Superior temporal gyrus (tissue), 1 donor: ENCODE results near the gene CHPF2.

Experiments
- DNase-seq: peaks from one replicate; pipeline ENCODE4 v3.0.0-alpha.2; 2016; ENCODE audit errors: extremely low spot score

The CHPF2 gene

GRCh38 chr7:151246851-151247580 is 14.7 kb downstream of the CHPF2 start:
- DNase-seq = no peak

DNA sequence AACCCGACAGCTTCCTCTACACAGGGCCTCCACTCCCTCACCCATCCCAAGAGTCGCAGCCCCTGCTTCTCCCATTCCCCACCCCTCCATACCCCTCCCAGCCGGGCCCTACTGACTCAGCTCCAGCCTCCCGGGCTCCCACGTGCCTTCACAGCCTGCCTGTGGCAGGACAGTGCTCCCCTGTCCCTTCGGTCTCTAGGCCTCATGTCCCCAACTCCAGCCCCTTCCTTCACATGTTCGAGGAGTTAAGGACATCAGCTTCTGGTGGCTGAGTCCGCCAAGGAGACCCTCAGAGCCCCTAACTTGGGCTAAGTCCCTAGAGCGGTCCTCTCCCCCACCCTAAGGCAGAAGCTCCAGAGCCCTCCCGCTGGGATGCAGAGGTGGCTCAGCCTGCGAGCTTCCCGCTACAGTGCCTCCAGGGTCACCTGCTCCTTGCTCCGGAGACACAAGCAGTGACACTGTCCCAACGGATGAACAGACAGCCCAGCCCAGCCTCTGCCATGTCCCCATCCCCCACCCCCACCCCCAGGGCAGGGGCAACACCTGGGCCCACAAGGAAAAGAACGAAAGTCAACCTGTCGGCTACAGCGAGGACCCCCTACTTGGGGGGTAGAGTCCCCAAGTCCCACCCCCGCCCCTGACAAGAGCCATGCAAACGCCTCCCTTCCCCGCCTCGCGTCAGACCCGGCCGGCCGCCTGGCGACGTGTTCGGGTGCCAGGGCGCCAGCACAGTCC is 15.5 kb downstream of the CHPF2 start:
- DNase-seq = no peak

DNA sequence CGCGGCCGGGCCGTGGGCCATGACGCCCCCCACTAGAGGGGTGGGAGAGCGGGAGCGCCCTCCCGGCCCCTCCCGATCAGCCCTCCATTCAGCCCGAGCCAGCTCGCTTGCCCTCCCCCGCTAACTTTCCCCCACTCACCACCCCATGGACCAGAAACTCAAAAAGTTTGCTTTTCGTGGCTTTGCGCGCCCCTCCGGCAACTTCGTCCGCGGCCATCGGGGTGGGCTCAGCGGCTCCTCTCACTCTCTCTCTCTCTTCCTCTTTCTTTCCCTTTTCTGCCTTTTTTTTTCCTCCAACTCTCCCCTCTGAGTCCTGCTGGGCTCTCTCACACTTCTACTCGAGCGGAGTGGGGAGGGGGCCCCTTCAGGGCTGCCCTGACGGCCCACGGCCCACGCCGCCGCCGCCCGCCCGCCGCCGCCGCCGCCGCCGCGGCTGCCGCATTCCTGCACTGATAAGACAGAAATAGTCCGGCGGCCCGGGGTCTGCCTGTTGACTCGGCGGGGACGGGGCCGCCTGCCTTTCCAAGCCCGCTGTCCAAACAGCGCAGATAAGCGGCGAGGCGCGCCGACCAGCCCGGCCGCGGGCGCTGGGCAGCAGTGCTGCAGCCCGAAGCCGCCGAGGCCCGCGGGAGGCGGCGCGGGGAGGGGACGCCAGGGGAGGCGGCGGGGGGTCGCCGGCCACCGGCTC is 16.2 kb downstream of the CHPF2 start, which contains the start of gene SMARCD3:
Gene SMARCD3 (minus strand): TSS at position 349 of the 688 bp plus-strand sequence. CDS start 132 bp downstream, at position 217.
- DNase-seq = peak; percentile 70

DNA sequence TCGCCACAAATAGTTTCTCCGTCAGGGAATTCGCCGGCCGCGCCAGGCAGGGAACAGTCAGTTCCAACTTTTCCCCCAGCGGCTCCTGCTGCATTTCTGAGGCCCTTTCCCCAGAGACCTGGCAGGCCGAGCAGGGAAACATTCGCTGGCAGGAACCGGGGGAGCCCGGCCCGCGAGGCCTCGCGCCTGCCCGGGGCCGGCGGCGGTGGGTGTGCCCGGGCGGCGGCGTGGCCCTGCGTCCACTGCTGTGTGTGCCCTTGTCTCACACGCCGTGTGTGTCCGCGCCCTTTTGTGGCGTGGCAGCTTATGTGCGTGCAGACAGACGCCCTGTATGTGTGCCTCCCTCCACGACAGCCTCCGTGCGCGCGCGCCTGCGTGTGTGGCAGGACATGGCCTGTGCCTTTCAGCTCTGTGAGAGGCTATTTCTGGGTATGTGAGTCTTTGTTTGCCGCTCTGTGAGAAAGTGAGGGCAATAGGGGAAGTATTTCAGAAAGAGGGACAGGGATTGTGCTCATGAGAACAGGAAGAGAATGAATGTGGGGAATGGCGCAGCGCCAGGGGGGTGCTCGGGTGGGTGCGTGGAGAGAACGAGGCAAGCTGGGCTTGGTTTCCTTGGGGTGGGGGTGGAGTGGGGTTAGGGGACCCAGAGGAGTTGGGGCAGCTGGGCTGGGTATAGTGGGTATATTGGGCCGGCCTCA is 16.9 kb downstream of the CHPF2 start:
- peak; percentile 56 for DNase-seq

DNA sequence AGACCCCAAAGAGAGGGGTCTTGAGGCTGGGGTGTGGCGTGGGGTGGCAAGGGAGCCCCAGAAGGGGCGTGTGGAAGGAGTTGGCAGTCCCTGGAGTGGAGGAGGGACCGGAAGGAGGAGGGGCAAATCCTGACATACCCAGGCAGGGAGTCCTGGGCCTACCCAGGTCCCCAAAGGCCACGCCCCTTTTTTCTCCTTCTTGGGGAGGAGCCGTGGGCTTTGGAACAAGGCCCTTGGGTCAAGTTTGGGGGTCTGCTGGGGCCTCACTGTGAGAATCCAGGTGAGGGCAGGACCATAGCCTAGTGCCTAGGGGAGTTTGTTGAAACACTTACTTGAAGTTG is 17.4 kb downstream of the CHPF2 start:
- DNase-seq = no peak

- no peak for DNase-seq
These were observed 18.2 kb downstream of the CHPF2 start for GRCh38 chr7:151250181-151251132.

DNA sequence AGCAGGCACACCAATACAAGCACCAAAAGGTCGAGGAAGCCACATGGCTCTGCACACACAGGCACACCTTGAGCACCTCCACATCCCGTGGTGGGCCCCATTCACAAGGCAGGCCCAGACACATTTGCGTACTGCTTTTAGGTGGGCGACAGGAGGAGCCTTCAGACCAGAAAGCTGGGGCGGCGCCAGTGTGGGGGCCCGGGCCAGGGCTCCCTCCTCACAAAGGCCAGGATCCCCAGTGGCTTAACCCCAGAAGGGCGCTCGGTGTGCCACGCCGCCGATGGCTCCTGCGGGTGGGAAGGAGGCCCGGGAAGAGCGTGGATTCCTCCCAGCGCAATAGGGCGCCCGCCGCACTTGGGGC is 19.0 kb downstream of the CHPF2 start:
- peak; percentile 38 for DNase-seq

GRCh38 chr7:151251689-151252560 is 19.6 kb downstream of the CHPF2 start:
- DNase-seq = peak; percentile 71

GRCh38 chr7:151252561-151252835 is 20.2 kb downstream of the CHPF2 start:
- no peak for DNase-seq

DNA sequence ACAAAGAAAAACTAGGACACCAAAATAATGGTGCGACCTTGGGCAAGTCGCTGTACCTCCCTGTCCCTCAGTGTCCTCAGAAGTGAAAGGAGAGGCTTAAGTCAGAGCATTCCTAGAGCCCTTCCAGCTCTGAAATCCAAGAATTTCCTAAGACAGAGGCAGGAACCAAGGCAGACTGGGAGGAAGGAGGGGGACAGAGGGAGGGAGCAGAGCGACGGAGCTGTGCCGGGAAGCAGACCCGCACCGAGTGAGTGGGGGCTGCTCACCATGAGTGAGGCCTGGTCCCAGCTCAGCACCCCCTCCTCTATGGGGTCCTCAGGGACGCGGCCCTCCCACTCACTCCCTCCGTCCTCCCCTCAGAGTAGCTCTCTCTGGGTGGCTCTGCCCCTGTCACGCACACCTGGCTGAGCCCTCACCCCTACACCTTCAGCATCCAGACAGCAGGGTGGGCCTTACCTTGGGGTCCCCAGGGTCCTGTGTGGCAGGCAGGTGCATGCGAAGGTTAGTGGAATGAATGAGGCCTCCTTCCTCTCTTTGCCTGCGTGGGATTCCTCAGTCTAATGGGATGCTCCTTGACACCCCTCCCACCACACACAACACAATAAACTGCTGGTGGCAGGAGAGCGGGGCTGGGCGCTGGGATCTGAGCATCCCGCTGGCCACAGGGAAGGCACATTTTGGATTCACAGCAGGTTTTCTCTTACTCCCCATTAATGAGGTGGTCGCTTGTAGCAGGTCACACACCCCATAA is 20.9 kb downstream of the CHPF2 start:
- DNase-seq = no peak

- DNase-seq = no peak
These were observed 22.0 kb downstream of the CHPF2 start for GRCh38 chr7:151254316-151254715.

GRCh38 chr7:151254851-151255250 is 22.6 kb downstream of the CHPF2 start:
- DNase-seq = no peak

GRCh38 chr7:151255390-151255789 is 23.1 kb downstream of the CHPF2 start:
- DNase-seq = no peak

GRCh38 chr7:151256410-151257045 is 24.2 kb downstream of the CHPF2 start:
- DNase-seq = peak; percentile 41

DNA sequence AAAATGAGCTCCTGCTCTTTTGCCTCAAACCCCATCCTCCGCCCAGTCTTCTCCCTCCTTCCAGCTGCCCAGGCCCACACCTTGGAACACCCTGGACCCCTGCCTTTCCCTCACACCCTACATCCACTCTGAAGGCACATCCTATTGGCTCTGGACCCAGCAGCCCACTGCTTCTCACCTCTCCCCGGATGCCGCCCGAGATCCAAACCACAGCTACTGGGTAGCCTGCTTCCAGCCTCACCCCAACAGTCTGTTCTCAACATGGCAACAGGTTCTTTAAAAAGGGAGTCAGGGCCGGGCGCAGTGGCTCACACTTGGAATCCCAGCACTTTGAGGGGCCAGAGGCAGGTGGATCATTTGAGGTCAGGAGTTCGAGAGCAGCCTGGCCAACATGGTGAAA is 25.7 kb downstream of the CHPF2 start:
- DNase-seq = no peak

GRCh38 chr7:151260471-151260870 is 28.2 kb downstream of the CHPF2 start:
- DNase-seq = no peak

GRCh38 chr7:151260883-151261282 is 28.6 kb downstream of the CHPF2 start:
- no peak for DNase-seq

DNA sequence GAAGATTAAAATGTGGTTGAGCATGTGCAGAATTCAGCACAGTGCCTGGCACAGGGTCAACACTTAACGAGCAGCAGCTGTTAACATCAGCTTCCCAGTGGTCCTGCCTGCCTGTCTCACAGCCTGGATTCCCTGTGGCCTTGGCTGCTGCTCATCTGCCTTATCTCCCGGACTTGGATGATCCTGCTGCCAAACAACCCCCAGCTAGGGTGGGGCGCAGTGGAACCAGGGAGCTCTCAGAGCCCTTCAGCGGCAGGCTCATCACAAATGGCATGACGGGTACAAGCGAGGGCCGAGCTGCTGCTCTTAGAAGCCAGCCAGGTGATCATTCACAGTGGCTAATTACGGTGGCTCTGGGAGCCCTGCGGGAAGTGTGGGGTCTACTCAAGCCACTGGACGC is 29.2 kb downstream of the CHPF2 start:
- DNase-seq = no peak

DNA sequence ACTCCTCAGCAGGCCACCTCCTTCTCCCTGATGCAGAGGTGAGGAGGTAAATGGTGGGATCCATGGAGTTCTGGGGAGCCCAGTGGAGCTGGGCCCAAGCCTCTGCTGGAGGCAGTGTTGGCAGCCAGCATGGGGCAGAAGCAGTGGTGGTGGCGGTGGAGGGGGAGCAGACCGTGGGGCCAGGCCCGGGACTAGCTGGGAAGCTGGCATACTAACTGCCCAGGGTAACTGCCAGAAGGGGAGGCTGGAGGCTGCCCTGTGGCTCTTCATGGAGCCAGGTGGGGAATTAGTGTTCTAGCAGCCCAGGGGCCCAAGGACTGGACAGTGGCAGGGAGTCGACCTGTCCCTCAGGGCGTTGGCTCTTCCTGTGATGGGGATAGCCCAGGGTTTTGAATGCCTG is 32.3 kb downstream of the CHPF2 start:
- no peak for DNase-seq
